SH-SY5Y (cell line): ENCODE measurements around the gene TXNDC16.

Source experiments
- GATA2 ChIP-seq: IDR thresholded peaks from 2 replicates; pipeline ENCODE4 v1.6.1; 2011; ENCODE audit warnings: mild to moderate bottlenecking, low read depth, low read length
- GATA3 ChIP-seq: IDR thresholded peaks from 2 replicates; pipeline ENCODE4 v1.6.1; 2011; ENCODE audit warnings: low read depth, mild to moderate bottlenecking, low read length, moderate library complexity

GRCh38 chr14:52400846-52401245, 151.5 kb downstream of the TXNDC16 start:
- TF ChIP-seq GATA2 (no peak), GATA3 (no peak)
